Measurements from ENCODE around the gene CEBPE.

DNA sequence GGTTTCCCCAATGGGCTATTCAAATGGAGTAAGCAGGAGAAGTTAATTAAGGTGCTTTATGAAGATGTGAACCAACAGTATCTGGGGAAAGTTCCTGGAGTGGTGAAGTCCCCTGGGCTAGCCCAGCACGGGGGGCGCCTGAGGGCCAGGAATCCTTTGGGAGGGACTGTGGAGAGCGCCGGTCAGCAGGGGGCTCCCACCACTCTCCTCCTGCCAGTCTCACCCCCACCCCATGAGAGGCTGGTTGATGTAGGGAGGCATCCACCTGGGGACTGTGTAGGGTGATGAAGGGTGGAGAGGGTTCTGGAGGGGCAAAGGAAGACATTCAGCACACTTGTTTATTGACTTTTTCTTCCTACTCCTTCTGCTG, 4.4 kb downstream of the CEBPE start:
- TF ChIP-seq, protein P1, sequence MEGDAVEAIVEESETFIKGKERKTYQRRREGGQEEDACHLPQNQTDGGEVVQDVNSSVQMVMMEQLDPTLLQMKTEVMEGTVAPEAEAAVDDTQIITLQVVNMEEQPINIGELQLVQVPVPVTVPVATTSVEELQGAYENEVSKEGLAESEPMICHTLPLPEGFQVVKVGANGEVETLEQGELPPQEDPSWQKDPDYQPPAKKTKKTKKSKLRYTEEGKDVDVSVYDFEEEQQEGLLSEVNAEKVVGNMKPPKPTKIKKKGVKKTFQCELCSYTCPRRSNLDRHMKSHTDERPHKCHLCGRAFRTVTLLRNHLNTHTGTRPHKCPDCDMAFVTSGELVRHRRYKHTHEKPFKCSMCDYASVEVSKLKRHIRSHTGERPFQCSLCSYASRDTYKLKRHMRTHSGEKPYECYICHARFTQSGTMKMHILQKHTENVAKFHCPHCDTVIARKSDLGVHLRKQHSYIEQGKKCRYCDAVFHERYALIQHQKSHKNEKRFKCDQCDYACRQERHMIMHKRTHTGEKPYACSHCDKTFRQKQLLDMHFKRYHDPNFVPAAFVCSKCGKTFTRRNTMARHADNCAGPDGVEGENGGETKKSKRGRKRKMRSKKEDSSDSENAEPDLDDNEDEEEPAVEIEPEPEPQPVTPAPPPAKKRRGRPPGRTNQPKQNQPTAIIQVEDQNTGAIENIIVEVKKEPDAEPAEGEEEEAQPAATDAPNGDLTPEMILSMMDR (IDR thresholded peaks at IDR 0.05; ENCODE audit: low read length) = no peak
- TF ChIP-seq EZH2 (IDR thresholded peaks at IDR 0.05; ENCODE audit: borderline replicate concordance, low read length) = no peak

Data from OCI-LY1 (cell line).